ENCODE data around the gene LANCL3. TPM values are rescaled to one million over a fixed set of nuclear protein-coding genes. Genes with fewer than 3 reads are reported as not detected.

The LANCL3 gene
- total RNA-seq, 4 donors from 2014 or later, result 1.8 to 3.2 (median 2.5) TPM

DNA sequence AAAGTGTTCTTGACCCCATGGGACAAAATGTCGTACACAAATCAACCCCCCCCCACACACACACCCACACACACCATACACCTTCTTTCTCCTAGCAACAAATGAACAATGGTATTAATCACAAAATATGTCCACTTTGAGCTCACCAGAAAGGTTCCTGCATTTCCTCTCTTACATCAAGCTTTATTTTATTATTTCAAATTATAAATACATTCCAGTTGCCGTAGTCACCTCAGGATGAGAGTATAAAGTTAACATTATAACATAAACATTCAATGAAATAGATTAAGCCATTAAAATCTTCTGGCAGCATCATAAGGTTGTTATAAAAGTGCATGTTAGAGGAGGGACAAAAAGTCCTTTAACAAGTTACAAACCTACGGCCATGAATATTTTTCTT, 121.5 kb downstream of the LANCL3 start:
- no peaks in the 10 kb centered on the region for H3K36me3 ChIP-seq
- H3K9me3 ChIP-seq, result no peaks in the 10 kb centered on the region
- H3K4me1 ChIP-seq, result no peaks in the 10 kb centered on the region

DNA sequence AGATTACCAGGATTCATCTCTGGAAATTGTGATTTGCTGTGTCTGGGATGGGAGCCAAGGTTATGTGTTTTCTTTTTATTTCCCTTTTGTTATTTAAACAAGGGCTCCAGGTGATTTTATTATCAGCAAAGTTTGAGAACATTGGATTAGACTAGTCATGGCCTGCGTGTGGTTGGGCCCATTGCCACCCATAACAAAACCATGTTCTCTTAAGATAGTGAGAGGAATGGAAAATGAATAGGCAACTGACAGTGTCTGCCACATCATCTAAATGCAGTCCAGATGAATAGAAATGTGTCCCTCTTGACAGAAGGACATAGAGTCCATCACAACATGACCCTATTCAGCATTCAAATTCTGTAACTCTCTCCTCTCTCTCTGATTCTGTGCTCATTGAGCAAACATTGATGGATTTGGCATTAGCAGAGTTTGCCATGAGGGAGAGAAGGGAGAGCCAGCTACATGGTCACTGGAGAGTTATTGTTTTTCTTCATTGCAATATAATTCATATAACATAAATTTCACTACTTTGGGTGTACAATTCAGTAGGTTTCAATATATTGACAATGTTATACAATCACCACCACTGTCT, 125.8 kb downstream of the LANCL3 start:
- Histone ChIP-seq H3K9me3 (no peaks in the 10 kb centered on the region), H3K36me3 (no peaks in the 10 kb centered on the region), H3K27me3 (no peaks in the 10 kb centered on the region), H3K27ac (no peak overlapping the region), H3K4me3 (no peak overlapping the region), H3K4me1 (no peaks in the 10 kb centered on the region)
- DNase-seq (ENCODE audit: low spot score in 2 of 2), result no peak
- WGBS, result 34% methylated on average over 1 of the region's 1 CpG
- no peak for TF ChIP-seq POLR2AphosphoS5 (IDR thresholded peaks at IDR 0.05)
- TF ChIP-seq, protein P1, sequence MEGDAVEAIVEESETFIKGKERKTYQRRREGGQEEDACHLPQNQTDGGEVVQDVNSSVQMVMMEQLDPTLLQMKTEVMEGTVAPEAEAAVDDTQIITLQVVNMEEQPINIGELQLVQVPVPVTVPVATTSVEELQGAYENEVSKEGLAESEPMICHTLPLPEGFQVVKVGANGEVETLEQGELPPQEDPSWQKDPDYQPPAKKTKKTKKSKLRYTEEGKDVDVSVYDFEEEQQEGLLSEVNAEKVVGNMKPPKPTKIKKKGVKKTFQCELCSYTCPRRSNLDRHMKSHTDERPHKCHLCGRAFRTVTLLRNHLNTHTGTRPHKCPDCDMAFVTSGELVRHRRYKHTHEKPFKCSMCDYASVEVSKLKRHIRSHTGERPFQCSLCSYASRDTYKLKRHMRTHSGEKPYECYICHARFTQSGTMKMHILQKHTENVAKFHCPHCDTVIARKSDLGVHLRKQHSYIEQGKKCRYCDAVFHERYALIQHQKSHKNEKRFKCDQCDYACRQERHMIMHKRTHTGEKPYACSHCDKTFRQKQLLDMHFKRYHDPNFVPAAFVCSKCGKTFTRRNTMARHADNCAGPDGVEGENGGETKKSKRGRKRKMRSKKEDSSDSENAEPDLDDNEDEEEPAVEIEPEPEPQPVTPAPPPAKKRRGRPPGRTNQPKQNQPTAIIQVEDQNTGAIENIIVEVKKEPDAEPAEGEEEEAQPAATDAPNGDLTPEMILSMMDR (IDR thresholded peaks at IDR 0.05), result no peak
- TF ChIP-seq POLR2A (IDR thresholded peaks at IDR 0.05), result no peak
- no peak for TF ChIP-seq EP300 (IDR thresholded peaks at IDR 0.05)

More for the DNA sequence above, 121.5 kb downstream of the LANCL3 start:
- WGBS, result 87% methylated on average over 3 of the region's 3 CpGs
- Histone ChIP-seq H3K27ac (no peak overlapping the region), H3K27me3 (no peaks in the 10 kb centered on the region), H3K4me3 (no peak overlapping the region)
- DNase-seq (ENCODE audit: low spot score in 2 of 2), result no peak
- no peak for TF ChIP-seq EP300 (IDR thresholded peaks at IDR 0.05)
- no peak for TF ChIP-seq POLR2AphosphoS5 (IDR thresholded peaks at IDR 0.05)
- no peak for TF ChIP-seq POLR2A (IDR thresholded peaks at IDR 0.05)
- TF ChIP-seq, protein P1 (IDR thresholded peaks at IDR 0.05), result no peak

DNA sequence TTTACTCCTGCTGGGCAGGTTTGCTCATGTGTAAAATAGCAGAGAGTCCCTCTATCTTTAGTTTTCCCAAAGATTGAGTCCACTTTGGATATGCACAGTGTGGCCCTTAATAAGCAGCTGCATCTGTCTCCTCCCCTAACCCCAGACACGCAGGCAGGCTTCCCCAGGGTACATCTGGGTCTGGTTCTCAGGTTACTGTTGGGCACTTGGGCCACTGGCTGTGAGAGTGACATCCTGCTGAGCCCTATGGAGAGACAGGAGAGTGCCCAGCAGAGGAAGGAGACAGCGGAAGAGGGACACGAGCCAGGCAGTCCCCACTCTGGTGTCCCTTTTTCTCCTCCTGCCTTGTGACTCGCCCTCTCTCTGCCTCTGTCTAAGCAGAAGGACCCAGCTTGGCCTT, 130.1 kb downstream of the LANCL3 start:
- H3K4me3 ChIP-seq, result no peak overlapping the region
- no peak for DNase-seq (ENCODE audit: low spot score in 2 of 2)
- no peaks in the 10 kb centered on the region for H3K4me1 ChIP-seq
- no peaks in the 10 kb centered on the region for H3K27me3 ChIP-seq
- H3K27ac ChIP-seq, result no peak overlapping the region
- 53% methylated on average over 4 of the region's 4 CpGs for WGBS
- no peaks in the 10 kb centered on the region for H3K36me3 ChIP-seq
- no peak for TF ChIP-seq POLR2AphosphoS5 (IDR thresholded peaks at IDR 0.05)
- TF ChIP-seq, protein P1 (IDR thresholded peaks at IDR 0.05), result no peak
- no peak for TF ChIP-seq EP300 (IDR thresholded peaks at IDR 0.05)
- TF ChIP-seq POLR2A (IDR thresholded peaks at IDR 0.05), result no peak
- H3K9me3 ChIP-seq, result no peaks in the 10 kb centered on the region

DNA sequence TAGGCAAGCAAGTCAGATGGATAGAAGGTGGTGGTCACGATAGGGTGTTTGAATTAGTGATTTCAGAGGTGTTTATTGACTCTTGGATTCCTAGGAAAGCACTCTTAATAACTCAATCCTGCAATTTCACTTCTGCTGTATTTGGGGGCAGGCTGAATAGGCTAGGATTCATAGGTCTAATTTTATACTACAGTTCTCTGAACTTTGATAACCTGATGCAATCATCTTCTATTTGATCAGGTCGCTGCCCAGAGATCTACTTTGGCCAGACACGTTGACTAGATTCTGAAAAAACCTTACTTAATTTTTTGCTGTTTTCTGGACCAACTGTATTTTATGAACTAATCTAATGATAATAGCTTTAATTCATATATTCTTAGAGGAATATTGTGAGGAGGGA, 140.5 kb downstream of the LANCL3 start:
- no peak for TF ChIP-seq POLR2AphosphoS5 (IDR thresholded peaks at IDR 0.05)
- TF ChIP-seq POLR2A (IDR thresholded peaks at IDR 0.05), result no peak
- TF ChIP-seq, protein P1 (IDR thresholded peaks at IDR 0.05), result no peak
- no peak for TF ChIP-seq EP300 (IDR thresholded peaks at IDR 0.05)
- no peak overlapping the region for H3K4me3 ChIP-seq
- WGBS, result 63% methylated on average over 3 of the region's 3 CpGs

DNA sequence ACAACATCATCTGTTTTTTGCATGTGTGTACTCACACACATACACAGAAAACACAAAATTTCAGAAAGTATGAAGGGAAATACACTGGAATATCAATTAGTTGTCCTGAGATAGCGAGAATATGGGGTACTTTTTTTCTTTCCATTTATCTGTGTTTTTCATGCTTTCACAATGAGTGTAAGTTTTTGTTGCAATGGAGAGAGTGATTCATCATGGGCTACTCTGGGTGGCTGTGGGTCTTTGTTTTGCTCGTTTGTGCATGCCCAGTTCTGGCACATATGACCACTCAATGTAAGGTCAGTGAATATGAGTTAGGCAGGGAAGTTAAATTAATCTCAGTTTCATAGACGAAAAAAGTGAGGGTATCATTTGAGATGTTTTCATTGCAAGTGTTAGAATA, 141.0 kb downstream of the LANCL3 start:
- Histone ChIP-seq H3K36me3 (no peaks in the 10 kb centered on the region), H3K27ac (no peak overlapping the region), H3K4me1 (no peaks in the 10 kb centered on the region), H3K4me3 (no peak overlapping the region), H3K27me3 (no peaks in the 10 kb centered on the region), H3K9me3 (no peaks in the 10 kb centered on the region)
- no peak for DNase-seq (ENCODE audit: low spot score in 2 of 2)
- WGBS, result 64% methylated on average over 3 of the region's 3 CpGs
- TF ChIP-seq EP300 (IDR thresholded peaks at IDR 0.05) (no peak), POLR2A (IDR thresholded peaks at IDR 0.05) (no peak), POLR2AphosphoS5 (IDR thresholded peaks at IDR 0.05) (no peak)
- TF ChIP-seq, protein P1 (IDR thresholded peaks at IDR 0.05), result no peak

More for the DNA sequence above, 140.5 kb downstream of the LANCL3 start:
- H3K4me1 ChIP-seq, result no peaks in the 10 kb centered on the region
- H3K27me3 ChIP-seq, result no peaks in the 10 kb centered on the region
- no peak for DNase-seq (ENCODE audit: low spot score in 2 of 2)
- no peaks in the 10 kb centered on the region for H3K9me3 ChIP-seq
- H3K36me3 ChIP-seq, result no peaks in the 10 kb centered on the region
- H3K27ac ChIP-seq, result no peak overlapping the region

Measured in suprapubic skin (tissue), 4 donors.